ENCODE measurements around the gene DEAF1.

GRCh38 chr11:673866-674265 lies 21.2 kb downstream of the DEAF1 start:
- TF ChIP-seq ZBTB8A (IDR thresholded peaks at IDR 0.05; ENCODE audit: partially characterized antibody) (no peak), POLR2A (conservative IDR thresholded peaks at IDR 0.05) (no peak)
